ENCODE measurements around the gene TBX21.

Gene TBX21

DNA sequence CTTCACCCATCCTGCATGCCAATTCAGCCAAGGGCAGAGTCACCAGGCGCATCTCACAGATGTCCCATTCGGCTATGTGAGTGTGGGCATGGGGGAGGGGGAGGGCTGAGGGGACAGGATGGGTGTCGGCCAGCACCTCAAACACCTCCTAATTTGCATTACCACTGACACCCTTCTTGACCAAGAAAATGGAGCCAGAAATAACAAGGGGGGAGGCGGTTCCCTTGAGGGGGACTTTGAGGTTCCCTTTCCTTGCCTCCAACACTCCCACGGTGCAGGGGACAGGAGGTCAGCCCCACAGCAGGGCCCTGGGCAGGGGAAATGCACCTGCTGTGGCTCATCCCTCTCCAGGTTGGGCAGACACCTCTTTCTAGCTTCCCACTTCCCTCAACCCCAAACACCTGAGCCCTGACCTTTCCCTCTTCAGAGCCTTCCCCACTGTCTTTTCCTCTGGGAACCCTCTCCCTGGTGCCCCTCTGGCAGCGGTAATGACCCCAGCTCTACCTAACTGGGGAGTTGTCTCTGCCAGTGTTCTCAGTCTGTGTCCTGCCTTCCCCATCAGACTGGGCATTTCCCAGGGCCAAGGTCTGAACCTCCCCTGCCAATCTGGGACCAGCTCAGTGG lies 18.2 kb upstream of the TBX21 start:
- peak; percentile 55 for DNase-seq

DNA sequence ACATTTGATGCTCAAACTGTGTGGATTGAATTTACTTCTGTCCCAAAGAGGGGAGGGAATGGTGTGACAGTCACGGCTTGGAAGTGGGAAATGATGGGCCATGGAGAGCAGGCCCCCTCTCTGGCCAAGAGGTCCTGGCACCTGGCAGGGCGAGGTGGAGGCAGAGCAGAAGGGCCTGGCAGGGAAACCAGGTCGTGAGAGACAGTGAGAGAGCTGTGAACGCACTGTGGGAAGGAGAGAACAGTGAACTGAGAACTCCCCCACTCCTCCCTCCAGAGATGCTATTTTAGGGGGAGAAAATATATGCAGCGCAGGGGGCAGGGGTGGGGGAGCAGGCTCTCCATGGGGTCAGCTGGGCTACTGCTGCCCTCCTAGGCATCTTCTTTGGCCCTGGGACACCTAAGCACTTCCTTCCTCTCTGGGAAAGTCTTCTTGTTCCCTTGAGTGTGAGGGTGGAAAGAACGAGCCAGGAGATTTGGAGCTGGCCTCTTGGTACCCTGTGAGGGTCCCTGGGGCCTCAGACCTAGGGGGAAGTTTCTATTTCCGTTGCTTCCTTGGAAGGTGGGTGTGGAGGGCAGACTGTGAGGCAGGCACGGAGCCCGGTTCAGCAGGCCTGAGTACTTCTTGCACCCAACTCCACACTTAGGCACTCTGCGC lies 17.2 kb upstream of the TBX21 start:
- no peak for DNase-seq

DNA sequence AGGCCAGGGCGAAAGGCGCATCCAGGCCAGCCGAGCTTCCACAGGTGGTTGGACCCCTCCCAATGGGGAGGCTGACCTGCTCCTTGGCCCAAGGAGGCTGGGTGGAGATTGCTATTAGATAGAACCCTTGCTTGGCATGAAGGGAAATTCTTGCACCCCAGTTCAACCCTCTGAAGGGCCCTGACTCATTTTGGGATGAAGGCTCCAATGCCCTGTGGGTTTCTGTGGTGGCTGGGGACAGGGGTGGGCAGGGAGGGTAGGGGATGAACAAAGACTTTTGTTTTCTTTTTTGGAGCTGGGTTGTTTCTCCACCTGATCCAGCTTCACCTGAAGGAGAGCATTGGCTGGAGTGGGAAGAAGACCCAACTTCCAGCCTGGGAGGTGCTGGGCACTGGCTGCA lies 16.7 kb upstream of the TBX21 start:
- DNase-seq = no peak

DNA sequence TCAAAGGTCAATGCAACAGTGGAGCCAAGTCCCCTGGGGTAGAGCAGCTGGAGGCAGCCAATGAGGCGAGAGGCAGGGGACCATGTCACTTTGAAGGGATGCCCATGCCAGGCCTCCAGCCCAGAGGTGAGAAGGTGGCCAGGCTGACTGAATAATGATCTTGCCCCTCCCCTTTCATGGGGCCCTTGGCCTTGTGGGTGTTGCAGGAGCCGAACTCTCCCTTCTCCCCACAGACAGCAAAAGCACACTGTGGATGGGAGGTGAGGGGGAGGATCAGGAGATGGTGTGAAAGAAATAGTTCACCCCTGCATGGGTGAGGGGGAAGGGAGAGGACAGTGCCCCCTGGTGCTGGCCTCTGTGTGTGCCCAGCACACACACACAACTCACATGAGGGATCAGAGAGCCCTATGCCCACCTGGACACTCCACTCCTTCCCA lies 15.8 kb upstream of the TBX21 start:
- DNase-seq = peak; percentile 49

DNA sequence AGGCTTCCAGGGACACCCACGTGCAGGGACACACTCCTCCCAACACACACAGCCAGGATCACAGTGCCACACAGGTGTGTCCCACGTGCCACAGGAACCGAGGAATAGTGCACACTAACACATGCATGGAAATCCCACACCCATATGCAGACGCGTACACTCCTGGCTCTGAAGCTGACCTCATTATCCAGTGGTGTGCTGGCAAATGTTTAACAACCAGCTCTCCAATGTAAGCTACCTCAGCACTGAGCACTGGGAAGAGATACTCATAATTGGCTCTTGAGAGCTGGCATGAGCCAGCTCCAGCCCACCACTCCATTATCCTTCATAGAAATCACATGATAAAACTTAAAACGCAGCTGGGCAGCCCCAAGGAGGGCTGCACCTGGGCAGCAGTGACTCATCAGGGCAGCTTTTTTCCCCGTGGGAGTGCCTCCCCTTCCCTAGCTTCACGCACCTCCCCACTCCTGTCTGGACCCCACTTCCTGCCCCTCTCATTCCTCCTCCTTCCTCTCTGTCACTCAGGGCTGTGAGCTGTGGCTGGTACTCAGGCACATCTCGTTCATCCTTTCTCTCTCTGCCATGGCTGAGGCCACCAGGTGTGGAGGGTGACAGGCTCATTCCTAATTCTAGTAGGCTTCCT lies 14.9 kb upstream of the TBX21 start:
- DNase-seq = no peak

DNA sequence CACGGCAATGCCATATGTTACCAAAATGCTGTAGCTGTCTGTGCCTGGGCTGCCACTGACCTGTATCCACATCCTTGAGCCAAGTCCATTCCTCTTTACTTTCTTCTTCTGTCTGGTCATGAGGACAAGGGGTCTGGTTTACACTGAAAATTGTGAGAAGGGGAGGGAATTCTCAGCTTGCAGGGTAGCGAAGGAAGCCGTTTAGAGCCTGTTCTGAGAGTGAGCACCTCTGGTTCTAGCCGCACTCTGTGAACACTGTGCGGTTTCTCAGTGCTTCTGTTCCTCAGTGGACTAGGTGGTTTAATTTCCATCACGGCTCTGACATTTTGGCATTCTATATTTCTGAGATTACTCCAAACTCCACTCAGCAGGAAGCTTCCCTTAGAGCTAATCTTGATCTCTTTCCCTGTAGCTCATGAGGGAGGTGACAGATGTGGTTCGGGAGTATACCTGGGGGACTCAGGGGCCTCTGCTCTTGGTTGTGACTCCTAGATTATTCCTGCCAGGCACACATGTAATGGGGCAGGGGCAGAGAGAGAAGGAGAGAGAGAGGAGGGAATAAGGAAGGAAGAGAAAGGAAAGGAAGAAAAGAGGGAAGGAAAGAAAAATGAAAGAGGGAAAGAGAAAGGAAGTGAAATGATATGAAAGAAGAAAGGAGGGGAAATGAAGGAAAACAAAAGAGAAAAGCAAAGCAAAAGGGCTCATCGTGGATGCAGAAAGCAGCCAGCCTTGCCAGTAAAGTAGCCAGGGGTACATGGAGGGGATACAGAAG lies 14.2 kb upstream of the TBX21 start:
- DNase-seq = no peak

DNA sequence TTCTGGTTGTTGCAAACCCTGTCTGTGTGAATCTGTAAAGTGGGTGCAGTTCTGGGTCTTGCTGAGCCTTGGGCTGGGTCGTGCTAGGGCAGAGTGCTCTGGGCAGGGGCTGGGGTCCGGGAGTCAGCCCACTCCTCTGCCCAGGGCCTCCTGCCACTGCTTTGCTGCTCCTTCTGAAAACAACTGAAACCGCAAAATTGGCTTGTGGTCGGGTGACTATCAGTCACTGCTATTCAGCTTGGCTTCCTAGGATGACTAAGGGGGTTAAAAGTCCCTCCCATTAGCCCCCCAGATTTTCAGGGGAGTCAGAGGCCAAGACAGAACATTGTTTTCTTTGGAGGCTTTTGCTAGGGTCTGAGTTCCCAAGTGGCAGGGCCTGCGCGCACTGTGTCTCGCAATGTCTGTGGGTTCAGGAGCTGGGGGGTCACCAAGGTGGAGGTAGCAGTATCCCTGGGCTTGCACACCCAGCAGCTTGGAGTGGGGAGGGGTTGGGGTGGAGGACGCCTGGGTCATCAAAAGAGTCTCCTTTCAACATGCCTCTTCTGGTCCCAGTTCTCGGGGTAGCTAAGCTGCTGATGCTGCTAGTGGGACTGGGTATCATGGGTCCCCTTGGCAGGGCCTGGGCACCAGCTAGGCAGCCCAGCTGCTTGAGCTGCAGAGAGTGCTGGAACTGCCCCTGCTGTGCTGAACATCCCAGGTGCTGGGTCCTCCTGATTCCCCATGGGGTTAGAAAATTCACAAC lies 13.5 kb upstream of the TBX21 start:
- DNase-seq = peak; percentile 48

DNA sequence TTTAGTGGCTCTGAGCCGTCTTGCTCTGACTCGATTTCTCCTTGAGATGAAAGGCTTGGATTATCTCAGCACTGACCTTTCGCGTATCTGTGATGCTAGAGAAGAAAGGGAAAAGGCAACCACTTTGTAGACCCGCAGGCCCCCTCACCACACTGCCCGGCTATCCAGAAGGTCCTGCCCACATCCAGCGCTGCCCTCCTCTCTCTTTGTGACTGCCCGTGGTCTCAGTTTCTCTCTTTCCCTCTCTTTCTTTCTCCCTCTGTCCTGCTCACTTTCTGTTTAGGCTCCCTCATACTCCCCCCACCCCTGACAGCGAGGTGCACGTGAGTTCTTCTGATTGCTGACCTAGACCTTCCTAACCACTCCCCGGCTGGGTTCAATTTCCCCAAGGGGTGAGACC lies 12.8 kb upstream of the TBX21 start:
- no peak for DNase-seq

DNA sequence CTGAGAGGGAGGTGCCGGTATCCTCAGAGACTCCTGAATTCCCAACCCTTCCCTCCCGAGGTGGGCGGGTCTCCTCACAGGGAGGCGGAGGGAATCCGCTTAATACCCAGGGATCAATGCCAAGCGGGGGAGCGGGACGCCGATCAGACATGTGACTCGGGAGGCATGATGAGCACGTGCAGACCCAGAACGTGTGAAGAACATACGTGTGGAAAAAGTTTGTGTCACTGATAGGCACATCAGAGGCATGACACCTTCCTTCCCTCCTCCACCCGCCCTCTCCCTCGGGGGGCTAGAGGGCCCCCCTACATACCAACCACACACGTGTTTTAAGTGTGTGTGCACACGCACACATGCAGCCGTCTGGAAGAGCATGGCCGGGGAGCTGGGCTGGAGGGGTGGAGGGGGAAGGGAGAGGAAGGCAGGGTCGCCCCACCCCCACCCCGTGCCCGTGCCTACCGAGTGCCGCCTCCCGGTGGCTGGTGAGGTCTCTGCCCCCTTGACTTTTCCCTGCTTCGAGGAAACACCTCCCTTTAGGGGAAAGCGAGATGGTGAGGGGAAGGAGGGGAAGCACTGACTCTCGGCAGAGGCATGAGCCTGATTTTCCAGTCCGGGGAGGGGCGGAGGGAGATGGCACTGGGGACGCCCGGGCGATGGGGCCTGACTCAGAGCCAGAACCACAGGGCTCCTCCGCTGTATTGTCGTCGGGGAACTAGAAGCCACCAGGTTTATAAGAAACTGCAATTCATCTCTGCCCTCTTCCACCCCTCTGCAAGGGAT lies 12.1 kb upstream of the TBX21 start:
- DNase-seq = peak; percentile 70

DNA sequence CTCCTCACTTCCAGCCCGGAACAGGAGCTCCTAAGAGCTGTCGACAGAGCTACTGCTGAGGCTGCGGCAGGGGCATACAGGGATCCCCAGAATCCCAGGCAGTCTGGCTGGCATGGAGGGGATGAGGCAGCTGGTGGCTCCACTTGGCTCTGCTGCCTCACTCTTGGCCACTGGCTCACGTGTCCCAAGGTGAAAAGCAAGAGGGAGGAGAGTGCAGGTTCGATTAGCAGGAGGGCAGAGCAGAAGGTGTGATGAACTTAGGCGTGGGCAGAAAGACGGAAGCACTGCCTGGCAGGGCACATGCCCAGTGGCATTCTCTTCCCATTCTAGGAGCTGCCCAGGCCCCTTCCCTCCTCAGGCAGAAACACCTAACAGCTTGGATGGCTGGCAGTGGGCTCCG lies 11.3 kb upstream of the TBX21 start:
- no peak for DNase-seq

DNA sequence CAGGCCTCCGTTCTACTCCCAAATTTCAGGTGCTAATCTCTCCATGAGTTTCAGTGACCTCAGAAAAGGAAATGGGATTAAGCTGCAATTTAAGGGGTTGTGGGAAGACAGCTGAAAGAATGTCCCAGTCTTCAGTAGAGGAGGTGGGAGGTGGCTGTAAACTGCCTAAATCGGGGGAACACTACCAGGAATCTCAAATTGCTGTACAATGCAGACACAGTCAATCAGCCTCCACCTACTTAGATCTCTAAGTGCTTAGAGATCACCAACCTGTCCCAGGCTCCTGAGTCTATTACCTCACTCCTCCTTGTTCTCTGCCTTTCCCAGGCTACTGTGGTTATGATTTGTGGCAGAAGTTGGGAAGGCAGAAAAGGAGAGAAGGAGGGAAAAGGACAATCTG lies 8.3 kb upstream of the TBX21 start:
- no peak for DNase-seq

DNA sequence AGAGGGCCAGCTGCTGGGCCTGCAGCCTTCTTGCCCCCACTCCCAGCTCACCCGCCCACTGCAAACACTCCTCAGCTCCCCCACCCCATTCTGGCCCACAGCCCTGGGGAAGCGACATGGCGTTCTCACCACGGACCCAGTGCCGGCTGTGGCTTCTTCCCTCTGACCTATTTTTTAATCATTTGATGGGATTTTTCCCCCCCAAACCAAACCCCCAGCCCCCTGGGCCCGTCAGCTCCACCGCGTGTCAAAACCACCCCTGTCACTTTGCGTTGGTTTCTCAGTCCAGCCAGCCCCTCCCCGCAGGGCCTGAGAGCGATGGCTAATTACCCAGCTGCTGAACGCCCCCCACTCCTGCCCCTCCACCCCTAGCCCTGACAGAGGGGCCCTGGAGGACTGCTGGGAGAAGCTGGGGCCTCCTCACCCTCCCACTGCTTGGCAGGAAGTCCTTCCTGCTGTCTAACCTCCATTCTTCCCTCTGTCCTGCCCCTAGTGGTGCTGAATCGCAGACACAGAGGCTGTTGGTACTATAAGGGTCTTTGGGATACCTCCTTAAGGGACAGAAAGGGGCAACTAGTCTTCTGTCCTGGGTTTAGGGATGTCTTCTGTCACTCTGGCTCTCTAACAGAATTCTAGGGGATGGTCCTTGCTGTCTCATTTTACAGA lies 7.5 kb upstream of the TBX21 start:
- no peak for DNase-seq

DNA sequence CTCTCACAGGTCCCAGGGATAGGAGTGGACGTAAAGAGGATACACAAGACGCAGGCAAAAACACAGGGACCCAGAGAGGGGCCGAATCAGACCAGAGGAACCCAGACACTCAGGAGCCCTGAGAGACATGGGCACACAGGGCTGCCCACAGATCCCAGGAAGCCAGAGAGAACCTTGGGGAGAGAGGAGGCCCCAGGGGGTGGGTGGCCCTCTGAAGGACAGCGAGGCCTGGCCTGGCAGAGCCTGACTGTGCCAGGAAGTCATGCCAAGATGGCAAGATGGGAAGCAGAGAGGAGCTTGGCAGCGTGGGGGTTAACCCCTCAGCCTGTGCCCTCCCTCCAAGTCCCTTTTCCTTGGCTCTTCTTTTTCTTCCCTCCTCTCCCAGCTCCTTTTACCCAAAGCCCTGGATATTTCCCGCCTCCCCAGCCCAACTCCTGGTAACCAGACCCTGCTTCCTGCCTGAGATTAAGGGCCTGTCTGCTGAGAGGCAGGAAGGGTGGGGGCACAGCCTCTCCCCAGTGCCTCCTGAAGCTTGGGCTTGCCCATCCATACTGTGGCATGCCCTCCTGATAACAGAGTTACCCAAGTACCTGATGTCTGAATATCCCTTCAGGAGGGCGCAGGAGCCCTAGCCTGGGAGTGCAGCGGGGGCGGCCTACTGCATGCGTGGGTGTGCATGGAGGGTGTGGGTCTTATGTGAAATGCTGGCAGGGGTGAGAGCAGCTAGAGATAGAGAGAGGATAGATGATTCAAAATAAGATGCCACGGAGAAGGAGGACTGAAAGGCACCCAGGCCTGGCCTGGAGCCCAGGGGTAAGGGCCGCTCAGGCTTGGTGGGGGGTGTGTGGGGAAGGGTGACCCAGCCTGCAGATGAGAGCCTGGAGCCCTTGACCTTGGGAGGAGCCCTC lies 6.0 kb upstream of the TBX21 start:
- no peak for DNase-seq

DNA sequence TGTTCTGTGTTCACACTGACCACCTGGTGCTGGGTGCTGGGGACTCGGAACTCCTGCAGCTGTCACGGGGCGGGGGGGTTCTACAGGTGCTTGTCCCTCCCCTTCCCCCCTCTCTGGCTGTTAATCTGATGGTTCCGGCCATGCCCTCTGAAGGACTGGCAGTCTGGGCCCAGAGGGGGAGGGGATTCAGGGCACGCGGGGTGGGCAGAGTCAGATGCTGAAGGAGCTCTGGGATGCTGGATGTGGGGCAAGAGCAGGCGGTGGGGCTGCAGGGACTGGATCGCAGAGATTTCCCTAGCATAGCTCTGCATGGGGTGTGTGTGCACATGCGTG lies 5.4 kb upstream of the TBX21 start:
- no peak for DNase-seq

DNA sequence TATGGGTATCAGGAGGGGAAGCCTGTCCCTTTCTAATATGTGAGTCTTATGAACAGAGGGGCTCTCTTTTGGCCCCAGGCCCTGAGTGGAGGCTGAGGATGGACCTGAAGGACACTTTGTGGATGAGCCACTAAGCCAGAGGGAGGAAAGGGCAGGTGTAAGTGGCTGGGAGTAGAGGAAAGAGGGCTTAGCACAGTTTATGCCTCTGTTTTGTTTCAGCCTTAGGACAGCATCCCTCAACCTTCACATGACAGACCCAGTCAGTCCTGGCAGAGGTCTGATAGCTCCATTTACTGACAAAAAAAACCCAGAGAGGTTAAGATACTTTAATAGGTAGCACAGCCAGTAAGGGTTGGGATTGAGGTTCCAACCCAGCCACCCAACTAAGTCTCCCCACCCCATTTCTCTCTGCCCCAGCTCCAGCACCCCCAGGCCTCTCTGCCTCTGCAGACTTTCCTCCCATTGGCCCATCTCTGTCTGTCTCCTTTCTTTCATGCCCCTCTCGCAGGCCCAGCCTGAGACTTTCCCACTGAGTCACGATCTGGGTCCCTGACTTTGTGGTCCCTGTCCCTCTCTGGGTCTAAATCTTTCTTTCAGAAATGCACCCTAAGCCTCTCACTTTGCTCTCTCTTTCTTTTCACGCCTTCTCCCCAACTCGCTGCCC lies 4.7 kb upstream of the TBX21 start:
- DNase-seq = no peak

DNA sequence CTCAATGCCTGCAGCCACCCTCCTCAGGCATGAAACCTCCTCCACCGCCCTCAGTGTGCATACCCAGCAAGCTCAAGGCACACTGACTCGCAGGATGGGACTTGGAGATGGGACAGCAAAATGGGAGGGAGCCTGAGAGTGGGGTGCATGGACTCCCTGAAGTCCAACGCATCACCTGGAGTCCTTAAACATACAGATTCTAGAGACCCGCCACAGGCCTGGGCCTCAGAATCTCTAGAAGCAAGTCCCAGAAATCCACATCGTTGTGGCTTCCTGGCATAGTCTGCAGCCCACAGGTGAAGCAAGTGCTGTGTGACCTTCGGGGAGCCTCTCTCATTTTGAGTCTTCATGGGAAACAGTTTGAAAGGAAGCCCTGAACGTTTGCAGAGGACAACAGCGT lies 3.6 kb upstream of the TBX21 start:
- no peak for DNase-seq

DNA sequence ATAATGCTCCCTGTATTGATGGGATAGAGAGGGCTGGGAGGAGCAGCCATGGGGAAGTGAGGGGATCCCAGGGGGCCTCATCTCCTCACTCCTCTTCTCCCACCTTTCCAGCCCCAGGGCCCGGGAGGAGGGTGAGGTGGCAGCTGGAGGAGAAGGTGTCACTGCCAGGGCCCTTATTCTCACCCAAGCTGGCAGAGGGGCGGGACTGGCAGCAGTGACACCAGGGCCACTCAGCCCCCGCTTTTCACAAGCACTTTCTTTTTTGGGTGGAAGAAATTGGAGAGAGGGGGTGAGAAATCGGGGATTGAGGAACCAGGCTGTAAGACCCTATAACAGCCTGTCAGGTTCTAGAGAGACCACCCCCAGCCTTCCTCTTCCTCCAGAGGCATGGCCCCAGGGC lies 2.4 kb upstream of the TBX21 start:
- no peak for DNase-seq

DNA sequence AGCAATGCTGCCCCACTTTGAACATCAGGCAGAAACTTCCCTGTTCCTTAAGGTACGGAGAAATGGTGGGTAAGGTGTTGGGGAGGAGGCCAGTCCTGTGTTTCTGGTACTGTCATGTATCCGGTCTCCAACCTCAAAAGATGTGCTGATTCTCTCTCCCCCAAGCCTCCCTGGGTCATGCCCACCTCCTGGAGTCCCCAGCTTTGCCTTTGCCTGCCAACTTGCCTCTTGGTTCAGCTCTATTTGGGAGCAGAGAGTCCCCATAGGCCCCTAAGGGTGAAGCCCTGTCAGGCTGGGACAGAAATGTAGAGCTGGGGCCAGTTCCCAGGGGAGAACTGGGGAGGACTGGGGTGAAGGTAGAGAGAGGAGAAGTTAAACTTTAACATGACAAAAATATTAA lies 1.6 kb upstream of the TBX21 start:
- no peak for DNase-seq

DNA sequence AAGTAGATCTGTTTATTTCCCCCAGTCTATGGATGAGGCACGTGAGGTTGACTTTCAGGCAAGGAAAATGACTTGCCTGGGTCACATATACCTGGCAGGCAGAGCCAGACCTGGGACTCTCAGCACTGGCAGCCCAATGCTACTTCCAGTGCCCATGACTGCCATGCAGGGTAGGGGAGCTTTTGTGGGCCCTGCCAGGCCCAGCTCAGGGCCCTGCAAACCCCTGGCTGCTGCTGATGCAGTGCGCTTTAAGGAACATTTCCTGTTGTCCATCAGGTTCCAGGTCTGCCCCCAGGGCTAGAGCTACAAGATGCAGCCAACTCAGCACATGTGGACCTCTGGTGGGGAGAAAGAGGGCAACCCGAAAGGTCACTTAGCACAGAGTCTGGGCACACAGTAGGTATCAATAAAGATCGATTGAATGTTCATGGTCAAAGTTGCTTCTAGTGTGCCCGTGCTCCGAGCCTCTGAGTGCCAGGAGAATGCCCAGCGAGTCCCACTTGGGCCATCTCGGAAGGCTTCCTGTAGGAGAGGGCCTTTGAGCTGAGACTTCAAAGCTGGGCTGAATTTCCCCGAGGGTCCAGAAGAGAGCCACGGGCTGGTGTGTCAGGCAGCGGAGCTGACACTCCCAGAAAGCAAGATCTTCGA lies 513 bp upstream of the TBX21 start:
- DNase-seq = no peak
